ENCODE results near the gene PTPRA.

GRCh38 chr20:2902818-2903217 is 29.5 kb downstream of the PTPRA start:
- TF ChIP-seq ZSCAN29 (IDR thresholded peaks at IDR 0.05) (no peak), PML (IDR thresholded peaks at IDR 0.05; ENCODE audit: low read length) (no peak), FOXJ2 (tag; IDR thresholded peaks at IDR 0.05) (no peak), ZKSCAN1 (IDR thresholded peaks at IDR 0.05; ENCODE audit: low read depth, low read length) (no peak)

All from K562 (cell line).